GM12801 (cell line): ENCODE results near the gene MACROD1.

Experiments
- TF ChIP-seq, protein P1 (sequence below): IDR thresholded peaks from one replicate; pipeline ENCODE4 v1.5.1; 2011; ENCODE audit warnings: control low read depth; ENCODE audit not compliant: insufficient read length; ENCODE audit errors: extremely low read depth

Gene MACROD1

DNA sequence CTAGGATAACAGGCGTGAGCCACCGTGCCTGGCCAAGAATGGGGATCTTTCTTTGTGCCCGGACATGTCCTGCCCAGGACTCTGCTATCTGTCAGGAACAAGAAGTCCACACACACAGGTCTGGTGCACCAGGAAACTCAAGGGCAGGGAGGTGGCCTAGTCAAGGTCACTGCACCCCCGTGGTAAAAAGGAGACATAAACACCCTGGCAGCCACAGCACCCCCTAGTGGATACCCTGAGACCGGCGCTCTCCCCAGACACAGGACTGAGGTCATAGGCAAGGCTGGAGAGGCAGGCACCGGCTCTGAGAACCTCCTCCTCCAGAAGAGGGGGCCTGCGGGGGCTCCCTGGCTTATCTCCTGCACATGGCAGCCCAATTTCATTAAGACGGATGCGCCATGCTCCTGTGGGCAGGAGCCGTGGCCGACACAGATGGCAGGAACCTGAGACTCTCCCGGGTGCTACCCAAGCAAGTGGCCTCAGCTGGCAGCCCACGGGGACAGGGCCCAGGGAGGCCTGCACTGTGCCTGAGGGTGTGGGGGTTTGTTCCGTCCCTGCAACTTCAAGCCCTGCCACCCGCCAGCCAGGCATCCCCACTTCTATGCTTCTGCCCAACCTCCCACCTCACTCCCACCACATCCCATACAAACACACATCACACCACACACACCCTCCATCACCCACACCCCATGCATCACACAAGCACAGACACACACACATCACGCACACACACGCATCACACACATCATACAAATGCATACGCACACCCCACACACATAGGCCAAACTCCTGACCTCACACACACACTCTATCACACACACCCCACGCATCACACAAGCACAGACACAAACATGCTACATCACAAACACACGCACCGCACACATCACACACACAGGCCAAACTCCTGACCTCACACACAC, 19.6 kb downstream of the MACROD1 start:
- TF ChIP-seq, protein P1, sequence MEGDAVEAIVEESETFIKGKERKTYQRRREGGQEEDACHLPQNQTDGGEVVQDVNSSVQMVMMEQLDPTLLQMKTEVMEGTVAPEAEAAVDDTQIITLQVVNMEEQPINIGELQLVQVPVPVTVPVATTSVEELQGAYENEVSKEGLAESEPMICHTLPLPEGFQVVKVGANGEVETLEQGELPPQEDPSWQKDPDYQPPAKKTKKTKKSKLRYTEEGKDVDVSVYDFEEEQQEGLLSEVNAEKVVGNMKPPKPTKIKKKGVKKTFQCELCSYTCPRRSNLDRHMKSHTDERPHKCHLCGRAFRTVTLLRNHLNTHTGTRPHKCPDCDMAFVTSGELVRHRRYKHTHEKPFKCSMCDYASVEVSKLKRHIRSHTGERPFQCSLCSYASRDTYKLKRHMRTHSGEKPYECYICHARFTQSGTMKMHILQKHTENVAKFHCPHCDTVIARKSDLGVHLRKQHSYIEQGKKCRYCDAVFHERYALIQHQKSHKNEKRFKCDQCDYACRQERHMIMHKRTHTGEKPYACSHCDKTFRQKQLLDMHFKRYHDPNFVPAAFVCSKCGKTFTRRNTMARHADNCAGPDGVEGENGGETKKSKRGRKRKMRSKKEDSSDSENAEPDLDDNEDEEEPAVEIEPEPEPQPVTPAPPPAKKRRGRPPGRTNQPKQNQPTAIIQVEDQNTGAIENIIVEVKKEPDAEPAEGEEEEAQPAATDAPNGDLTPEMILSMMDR = no peak

- TF ChIP-seq, protein P1 = no peak
Measured at GRCh38 chr11:64144587-64145472, 21.1 kb downstream of the MACROD1 start.

DNA sequence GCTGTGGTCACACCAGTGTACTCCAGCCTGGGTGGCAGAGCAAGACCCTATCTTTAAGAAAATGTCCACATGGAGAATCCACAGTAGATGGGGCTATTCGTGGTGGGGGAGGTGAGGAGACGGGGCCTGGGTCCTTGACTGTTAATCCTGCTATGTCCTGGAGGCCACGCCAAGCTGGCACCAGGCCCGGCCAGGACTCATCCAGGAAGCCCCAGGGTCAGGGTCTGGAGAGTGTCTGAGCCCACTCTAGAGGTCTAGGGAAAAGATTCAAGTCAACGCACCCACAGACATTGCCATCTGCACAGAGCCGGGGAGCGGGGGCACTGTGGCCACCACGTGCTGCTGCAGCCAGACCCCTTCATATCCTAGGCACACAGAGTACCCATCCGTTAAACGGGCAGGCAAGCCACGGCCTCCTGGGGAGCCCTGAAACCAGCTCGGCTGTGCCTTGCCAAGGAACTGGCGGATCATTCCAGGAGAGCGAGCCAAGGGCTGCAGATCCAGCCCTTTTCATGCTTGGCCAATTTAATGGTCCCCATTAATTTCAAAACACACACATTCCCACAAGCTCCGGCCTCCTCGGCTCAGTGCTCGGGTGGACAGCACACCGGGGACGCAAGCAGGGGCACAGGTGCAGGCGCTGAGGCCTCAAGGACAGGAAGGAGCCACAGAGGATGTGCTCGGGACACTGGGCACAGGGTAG, 24.7 kb downstream of the MACROD1 start:
- TF ChIP-seq, protein P1 = no peak

DNA sequence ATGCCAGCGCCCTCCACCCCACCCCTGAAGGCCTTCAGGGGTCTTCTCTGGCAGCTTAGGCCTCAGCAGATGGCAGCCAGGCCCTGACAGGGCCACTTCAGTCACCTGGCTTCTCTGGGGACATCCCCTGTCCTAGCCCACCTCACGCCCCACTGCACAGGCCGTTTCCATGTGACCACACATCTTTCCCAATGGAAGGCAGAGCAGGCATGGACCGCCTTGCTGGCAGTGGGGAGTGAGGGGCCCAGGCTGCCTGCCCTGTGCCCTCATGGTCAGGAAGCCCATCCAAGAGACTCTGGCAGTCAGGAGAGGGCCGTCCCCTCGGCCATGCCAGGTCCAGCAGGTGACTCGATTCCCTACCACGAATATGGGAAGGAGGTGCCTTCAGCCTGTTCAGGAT, 25.8 kb downstream of the MACROD1 start:
- TF ChIP-seq, protein P1 = no peak

GRCh38 chr11:64139049-64139448, 26.9 kb downstream of the MACROD1 start:
- TF ChIP-seq, protein P1 = no peak

DNA sequence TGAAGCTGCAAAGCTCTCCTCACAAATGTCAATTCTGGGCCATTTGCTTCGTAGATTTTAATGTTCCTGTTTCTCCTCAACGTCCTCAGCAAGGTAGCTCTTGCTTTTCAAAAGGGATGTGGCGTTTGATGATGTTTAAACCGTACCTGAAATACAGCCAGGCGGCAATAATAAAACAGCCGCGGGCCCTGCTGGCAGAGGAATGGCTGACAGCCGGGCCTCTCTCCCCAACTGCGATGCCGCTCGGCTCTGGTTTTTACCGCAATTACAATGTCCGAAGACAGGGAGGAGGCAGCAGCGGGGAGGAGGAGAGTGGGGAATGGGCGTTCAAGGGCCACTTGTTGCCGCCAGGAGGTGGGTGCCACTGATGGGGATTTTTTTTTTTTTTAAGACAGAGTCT, 27.5 kb downstream of the MACROD1 start:
- TF ChIP-seq, protein P1 = no peak

- TF ChIP-seq, protein P1 = no peak
Measured at GRCh38 chr11:64136765-64137441, 29.0 kb downstream of the MACROD1 start.
